HEK293T (cell line): ENCODE results near the gene ADIRF.
"Not testable (repeated sequence)": the region's sequence is repeated elsewhere in the genome, so short reads cannot be mapped to it uniquely, and the experiment has no call there.

ENCODE experiments used
- ARNT ChIP-seq: fragments of 450-650 bp; IDR thresholded peaks from 2 replicates; pipeline ENCODE4 v1.6.1; 2017; ENCODE audit warnings: mild to moderate bottlenecking
- L3MBTL2 ChIP-seq: fragments of 450-650 bp; conservative IDR thresholded peaks from 2 replicates; pipeline ENCODE4 v1.6.1; 2016; ENCODE audit warnings: mild to moderate bottlenecking

- not testable (repeated sequence) for TF ChIP-seq ARNT, L3MBTL2
These were observed 28.2 kb upstream of the ADIRF start for GRCh38 chr10:86940076-86940475.
